Stimulated activated effector memory CD8-positive, alpha-beta T cell treated with anti-CD3 and anti-CD28 coated beads, Interleukin-12 subunit alpha, Interleukin-12 subunit beta, amount 100 ng/mL, for 72 hours (primary cell): ENCODE results near the gene PKDREJ.
A peak's percentile ranks its signal among the peaks of the same experiment; 100 is the strongest.
"Not testable (repeated sequence)": the region's sequence is repeated elsewhere in the genome, so short reads cannot be mapped to it uniquely, and the experiment has no call there.

Source experiments
- ATAC-seq: fragments of 150-1000 bp; cut with Tn5 transposase; 2 replicates; pipeline ENCODE4 v1.10.0; 2021
- DNase-seq, 2 donors: peaks; one replicate each; pipeline ENCODE4 v3.0.0; 2021 to 2022; ENCODE audit warnings: low spot score in 2 of 2
- H3K27ac Mint-ChIP-seq: one replicate; pipeline ENCODE4 v1.8.0; 2022; ENCODE audit warnings: mild to moderate bottlenecking, mixed read lengths
- H3K36me3 Mint-ChIP-seq: one replicate; pipeline ENCODE4 v1.8.0; 2022; ENCODE audit warnings: mild to moderate bottlenecking, mixed read lengths
- H3K4me1 Mint-ChIP-seq: one replicate; pipeline ENCODE4 v1.8.0; 2022; ENCODE audit warnings: mixed read lengths
- H3K4me3 Mint-ChIP-seq: one replicate; pipeline ENCODE4 v1.8.0; 2022; ENCODE audit warnings: mild to moderate bottlenecking, mixed read lengths
- H3K9me3 Mint-ChIP-seq: one replicate; pipeline ENCODE4 v1.8.0; 2022; ENCODE audit warnings: mixed read lengths

Gene PKDREJ

GRCh38 chr22:46278656-46279645 is 15.8 kb upstream of the PKDREJ start:
- DNase-seq, result no peak
- peaks cover 81% of the 10 kb centered on the region for H3K36me3 Mint-ChIP-seq
- no peak overlapping the region for H3K4me3 Mint-ChIP-seq

GRCh38 chr22:46276563-46276962 is 13.4 kb upstream of the PKDREJ start:
- Mint-ChIP-seq H3K4me3 (no peak overlapping the region), H3K36me3 (peaks cover 66% of the 10 kb centered on the region), H3K4me1 (peaks cover 47% of the 10 kb centered on the region), H3K27ac (no peak overlapping the region), H3K9me3 (peaks cover 2% of the 10 kb centered on the region)
- no peak for ATAC-seq
- DNase-seq, result no peak

More at GRCh38 chr22:46278656-46279645, 15.8 kb upstream of the PKDREJ start:
- peak overlapping the region; percentile 89 for H3K27ac Mint-ChIP-seq
- peaks cover 2% of the 10 kb centered on the region for H3K9me3 Mint-ChIP-seq
- no peak for ATAC-seq
- H3K4me1 Mint-ChIP-seq, result peaks cover 55% of the 10 kb centered on the region

GRCh38 chr22:46275455-46276122 is 12.4 kb upstream of the PKDREJ start:
- ATAC-seq (no peak), DNase-seq (no peak)
- Mint-ChIP-seq H3K36me3 (peaks cover 66% of the 10 kb centered on the region), H3K4me3 (no peak overlapping the region), H3K27ac (peak overlapping the region; percentile 69), H3K9me3 (peaks cover 2% of the 10 kb centered on the region), H3K4me1 (peaks cover 37% of the 10 kb centered on the region)

GRCh38 chr22:46274381-46274780 is 11.2 kb upstream of the PKDREJ start:
- Mint-ChIP-seq H3K4me1 (peaks cover 36% of the 10 kb centered on the region), H3K27ac (no peak overlapping the region), H3K36me3 (peaks cover 58% of the 10 kb centered on the region), H3K9me3 (peaks cover 2% of the 10 kb centered on the region), H3K4me3 (no peak overlapping the region)
- DNase-seq (no peak), ATAC-seq (no peak)

- Mint-ChIP-seq H3K36me3 (peaks cover 50% of the 10 kb centered on the region), H3K9me3 (peaks cover 2% of the 10 kb centered on the region), H3K4me3 (no peak overlapping the region), H3K27ac (no peak overlapping the region), H3K4me1 (peaks cover 42% of the 10 kb centered on the region)
- no peak for DNase-seq
- no peak for ATAC-seq
Measured at GRCh38 chr22:46273432-46274148, 10.4 kb upstream of the PKDREJ start.

GRCh38 chr22:46272762-46273431 is 9.8 kb upstream of the PKDREJ start:
- H3K36me3 Mint-ChIP-seq, result peaks cover 43% of the 10 kb centered on the region
- no peak for DNase-seq
- peaks cover 2% of the 10 kb centered on the region for H3K9me3 Mint-ChIP-seq
- H3K4me3 Mint-ChIP-seq, result no peak overlapping the region
- no peak overlapping the region for H3K27ac Mint-ChIP-seq
- no peak for ATAC-seq
- H3K4me1 Mint-ChIP-seq, result peaks cover 41% of the 10 kb centered on the region

- peaks cover 40% of the 10 kb centered on the region for H3K4me1 Mint-ChIP-seq
- ATAC-seq (no peak), DNase-seq (no peak)
- H3K4me3 Mint-ChIP-seq, result no peak overlapping the region
- H3K36me3 Mint-ChIP-seq, result peaks cover 36% of the 10 kb centered on the region
- no peak overlapping the region for H3K27ac Mint-ChIP-seq
- peaks cover 2% of the 10 kb centered on the region for H3K9me3 Mint-ChIP-seq
Measured at GRCh38 chr22:46272196-46272595, 9.1 kb upstream of the PKDREJ start.

GRCh38 chr22:46269564-46269963 is 6.4 kb upstream of the PKDREJ start:
- Mint-ChIP-seq H3K4me1 (peaks cover 27% of the 10 kb centered on the region), H3K9me3 (no peaks in the 10 kb centered on the region), H3K27ac (no peak overlapping the region), H3K36me3 (peaks cover 10% of the 10 kb centered on the region), H3K4me3 (peak overlapping the region; percentile 27)
- no peak for DNase-seq
- no peak for ATAC-seq

- no peaks in the 10 kb centered on the region for H3K36me3 Mint-ChIP-seq
Measured at GRCh38 chr22:46267431-46268279, 4.5 kb upstream of the PKDREJ start, which contains the start of gene TTC38. Gene TTC38, plus strand, starts transcription at chr22:46268008. Its CDS starts 32 bp downstream, at chr22:46268040.

GRCh38 chr22:46265627-46266026 is 2.5 kb upstream of the PKDREJ start:
- H3K9me3 Mint-ChIP-seq, DNase-seq, ATAC-seq, H3K27ac Mint-ChIP-seq, H3K4me3 Mint-ChIP-seq, H3K36me3 Mint-ChIP-seq: not testable (repeated sequence)
- H3K4me1 Mint-ChIP-seq, result peaks cover 32% of the 10 kb centered on the region

More at GRCh38 chr22:46267431-46268279, 4.5 kb upstream of the PKDREJ start, which contains the start of gene TTC38:
- Mint-ChIP-seq H3K27ac (peak within 1 kb of the TSS; percentile 83), H3K4me1 (peaks cover 27% of the 10 kb centered on the region), H3K4me3 (peak within 1 kb of the TSS; percentile 84), H3K9me3 (no peaks in the 10 kb centered on the region)
- peak; percentile 88 for ATAC-seq
- peak; percentile 55 to 82 for DNase-seq

GRCh38 chr22:46264520-46264919 is 1.4 kb upstream of the PKDREJ start:
- H3K27ac Mint-ChIP-seq, H3K9me3 Mint-ChIP-seq: not testable (repeated sequence)

GRCh38 chr22:46262449-46263215 is 511 bp downstream of the PKDREJ start:
- Mint-ChIP-seq H3K4me1 (peaks cover 11% of the 10 kb centered on the region), H3K4me3 (peak overlapping the region; percentile 66), H3K27ac (no peak overlapping the region), H3K36me3 (no peaks in the 10 kb centered on the region), H3K9me3 (no peaks in the 10 kb centered on the region)
- DNase-seq (peak; percentile 28 to 66), ATAC-seq (peak; percentile 86)

More at GRCh38 chr22:46264520-46264919, 1.4 kb upstream of the PKDREJ start:
- not testable (repeated sequence) for H3K36me3 Mint-ChIP-seq, H3K4me3 Mint-ChIP-seq, DNase-seq, ATAC-seq
- peaks cover 24% of the 10 kb centered on the region for H3K4me1 Mint-ChIP-seq

- Mint-ChIP-seq H3K4me3 (no peak overlapping the region), H3K4me1 (peaks cover 11% of the 10 kb centered on the region), H3K9me3 (no peaks in the 10 kb centered on the region), H3K36me3 (no peaks in the 10 kb centered on the region), H3K27ac (no peak overlapping the region)
- ATAC-seq, result no peak
- no peak for DNase-seq
Measured at GRCh38 chr22:46260038-46260437, 3.1 kb downstream of the PKDREJ start.
